Measurements from ENCODE around the gene ZMYND19.

- TF ChIP-seq POLR2A (IDR thresholded peaks at IDR 0.05), result no peak
- no peak for TF ChIP-seq CTCF (IDR thresholded peaks at IDR 0.05)
These were observed 55.2 kb downstream of the ZMYND19 start for GRCh38 chr9:137535120-137535428.
